CD8-positive, alpha-beta memory T cell (primary cell): ENCODE results near the gene TMEM35B. TPM values are rescaled to one million over a fixed set of nuclear protein-coding genes. Genes with fewer than 3 reads are reported as not detected.
"Not testable (repeated sequence)": the region's sequence is repeated elsewhere in the genome, so short reads cannot be mapped to it uniquely, and the experiment has no call there.

Experiments
- CTCF ChIA-PET: fragments of 350-600 bp; sonication (Branson Sonifier 250); formaldehyde crosslinking; loops from one replicate; lab custom pipeline; 2021; ENCODE audit warnings: antibody characterized with exemption; lab: Charles Lee
- POLR2A ChIA-PET: fragments of 350-600 bp; sonication (Branson Sonifier 250); formaldehyde crosslinking; loops from one replicate; lab custom pipeline; 2021; ENCODE audit warnings: antibody characterized with exemption; lab: Charles Lee
- DNase-seq, 5 donors: peaks; one replicate each; pipeline versions ENCODE4 v3.0.0 to v3.0.0-alpha.2; 2020 to 2022; ENCODE audit warnings: mixed read lengths in 1 of 5
- H3K27ac ChIP-seq: one replicate; pipeline ENCODE4 v1.7.0; 2013; ENCODE audit warnings: low read depth, mild to moderate bottlenecking, low read length, moderate library complexity
- H3K27me3 ChIP-seq: 2 replicates; pipeline ENCODE4 v1.7.0; 2013; ENCODE audit warnings: low read length, mild to moderate bottlenecking; ENCODE audit not compliant: insufficient read depth, poor library complexity, severe bottlenecking
- H3K36me3 ChIP-seq: 2 replicates; pipeline ENCODE4 v1.7.0; 2013; ENCODE audit warnings: mild to moderate bottlenecking, low read length, moderate library complexity; ENCODE audit not compliant: insufficient read depth
- H3K4me1 ChIP-seq: 2 replicates; pipeline ENCODE4 v1.7.0; 2013; ENCODE audit warnings: mild to moderate bottlenecking, low read length, moderate library complexity; ENCODE audit not compliant: insufficient read depth
- H3K4me3 ChIP-seq: 2 replicates; pipeline ENCODE4 v1.7.0; 2013; ENCODE audit warnings: mild to moderate bottlenecking, low read length
- H3K9me3 ChIP-seq: 2 replicates; pipeline ENCODE4 v1.7.0; 2013; ENCODE audit warnings: mild to moderate bottlenecking, low read length
- H3K27ac Mint-ChIP-seq, 8 donors: one replicate each; pipeline ENCODE4 v1.8.0; 2020 to 2021; ENCODE audit warnings: mixed read lengths in 8 of 8, mild to moderate bottlenecking in 6 of 8, inconsistent platforms in 3 of 8, moderate library complexity in 3 of 8
- H3K27me3 Mint-ChIP-seq, 2 donors: one replicate each; pipeline ENCODE4 v1.8.0; 2020 to 2021; ENCODE audit warnings: mixed read lengths in 2 of 2, mild to moderate bottlenecking in 1 of 2, moderate library complexity in 1 of 2
- H3K36me3 Mint-ChIP-seq, 3 donors: one replicate each; pipeline ENCODE4 v1.8.0; 2020 to 2021; ENCODE audit warnings: mixed read lengths in 3 of 3, inconsistent platforms in 1 of 3, mild to moderate bottlenecking in 1 of 3
- H3K4me1 Mint-ChIP-seq, 3 donors: one replicate each; pipeline ENCODE4 v1.8.0; 2020 to 2021; ENCODE audit warnings: mixed read lengths in 3 of 3, inconsistent platforms in 1 of 3, mild to moderate bottlenecking in 1 of 3
- H3K4me3 Mint-ChIP-seq, 7 donors: one replicate each; pipeline ENCODE4 v1.8.0; 2020 to 2021; ENCODE audit warnings: mixed read lengths in 7 of 7, mild to moderate bottlenecking in 6 of 7, moderate library complexity in 4 of 7, inconsistent platforms in 2 of 7
- H3K9me3 Mint-ChIP-seq, 5 donors: one replicate each; pipeline ENCODE4 v1.8.0; 2020 to 2022; ENCODE audit warnings: mixed read lengths in 5 of 5, mild to moderate bottlenecking in 3 of 5, moderate library complexity in 2 of 5, inconsistent platforms in 1 of 5
- polyA plus RNA-seq: library from polyadenylated mRNA; unstranded; fragments of 300-500 nt; fragmentation: Illumina TruSeq; gene quantifications from one replicate; pipeline ENCODE4 v1.2.3, GENCODE V29; 2021
- total RNA-seq, 2 experiments: library from RNA; stranded (reverse); gene quantifications; one replicate each; pipeline ENCODE4 v1.2.3, GENCODE V29; 2021

Gene TMEM35B
- total and polyA plus RNA-seq, 3 experiments from 2014 or later = 31.3 to 237 (median 32.0) TPM

DNA sequence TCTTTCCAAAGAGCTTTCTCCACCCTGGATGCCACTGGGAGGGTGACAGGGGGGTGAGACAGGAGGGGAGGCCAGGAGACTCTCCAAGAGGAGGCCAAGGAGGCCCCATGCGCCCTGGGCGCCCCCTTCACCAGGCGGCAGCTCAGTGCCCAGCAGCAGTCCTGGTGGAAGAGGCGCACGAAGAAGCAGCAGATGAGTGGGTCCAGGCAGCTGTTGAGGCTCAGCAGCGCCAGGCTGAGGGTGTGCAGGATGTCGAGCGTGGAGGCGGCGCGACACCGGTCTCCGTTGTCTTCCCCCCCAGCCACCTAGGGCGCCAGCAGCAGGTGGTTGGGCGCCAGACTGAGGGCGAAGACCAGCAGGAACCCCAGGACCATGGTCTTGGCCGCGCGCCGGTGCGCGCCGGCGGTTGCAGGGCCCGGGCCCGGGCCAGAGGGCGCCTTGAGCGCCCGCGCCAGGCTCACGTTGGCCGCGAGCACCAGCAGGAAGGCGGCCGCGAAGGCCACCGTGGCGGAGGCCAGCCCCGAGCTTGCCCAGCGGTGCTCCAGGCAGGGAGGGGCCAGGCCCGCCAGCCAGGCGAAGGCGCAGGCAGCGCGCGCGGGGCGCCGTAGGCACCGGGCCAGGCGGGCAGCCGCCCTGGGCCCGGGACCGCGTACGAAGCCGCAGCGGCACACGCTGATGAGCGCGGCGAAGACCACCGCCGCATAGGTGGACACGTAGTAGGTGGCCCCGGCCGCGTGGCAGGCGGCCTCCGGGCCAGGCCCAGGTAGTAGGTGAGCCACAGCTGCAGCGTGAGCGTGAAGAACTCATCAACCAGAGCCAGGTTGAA, 8.6 kb downstream of the TMEM35B start:
- CTCF ChIA-PET = no interaction called here
- Histone ChIP-seq H3K27me3 (no peaks in the 10 kb centered on the region), H3K36me3 (no peaks in the 10 kb centered on the region), H3K9me3 (no peaks in the 10 kb centered on the region), H3K27ac (no peak overlapping the region), H3K4me1 (no peaks in the 10 kb centered on the region), H3K4me3 (no peak overlapping the region)
- Mint-ChIP-seq H3K27ac (peak overlapping the region in 1 of 8 donors; percentile 32), H3K27me3 (no peaks in the 10 kb centered on the region), H3K9me3 (no peaks in the 10 kb centered on the region), H3K36me3 (peaks cover 5 to 37% (median 16%) of the 10 kb centered on the region in 3 donors), H3K4me1 (peaks cover 9 to 42% (median 39%) of the 10 kb centered on the region in 3 donors), H3K4me3 (no peak overlapping the region)
- POLR2A ChIA-PET = no interaction called here
- no peak for DNase-seq

DNA sequence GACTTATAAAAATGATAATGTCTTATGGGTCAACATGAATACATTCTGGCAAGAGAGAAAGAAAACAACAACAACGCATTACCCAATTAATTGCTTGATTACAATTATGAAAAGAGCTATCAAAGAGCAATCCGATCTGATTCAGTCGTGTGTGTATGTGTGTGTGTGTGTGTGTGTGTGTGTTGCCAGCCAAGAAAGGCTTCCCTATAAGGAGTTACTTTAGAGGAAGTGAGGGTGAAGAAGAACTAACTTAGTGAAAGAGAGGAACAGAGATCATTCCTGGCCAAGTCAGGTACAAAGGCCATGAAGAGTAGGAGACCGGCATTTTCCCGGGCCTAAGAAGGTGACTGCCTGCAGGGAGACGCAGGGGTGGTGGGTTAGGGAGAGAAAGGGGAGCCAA, 9.4 kb downstream of the TMEM35B start:
- Mint-ChIP-seq H3K9me3 (peaks cover 0 to 2% (median 0%) of the 10 kb centered on the region in 5 donors), H3K36me3 (peaks cover 5 to 30% (median 16%) of the 10 kb centered on the region in 3 donors), H3K27ac (peak overlapping the region in 4 of 8 donors; percentile 0 to 72 (median 28)), H3K4me1 (peaks cover 10 to 39% (median 36%) of the 10 kb centered on the region in 3 donors), H3K4me3 (no peak overlapping the region), H3K27me3 (no peaks in the 10 kb centered on the region)
- ChIA-PET CTCF (no interaction called here), POLR2A (interaction anchor here (0.9 kb wide), 1 partner anchor 10 kb away, joined by 3 read pairs; the partner anchor contains the start of gene TMEM35B)
- no peaks in the 10 kb centered on the region for H3K27me3 ChIP-seq
- H3K36me3 ChIP-seq = no peaks in the 10 kb centered on the region
- no peak overlapping the region for H3K4me3 ChIP-seq
- H3K27ac ChIP-seq = no peak overlapping the region
- H3K9me3 ChIP-seq = no peaks in the 10 kb centered on the region
- DNase-seq = no peak
- no peaks in the 10 kb centered on the region for H3K4me1 ChIP-seq

DNA sequence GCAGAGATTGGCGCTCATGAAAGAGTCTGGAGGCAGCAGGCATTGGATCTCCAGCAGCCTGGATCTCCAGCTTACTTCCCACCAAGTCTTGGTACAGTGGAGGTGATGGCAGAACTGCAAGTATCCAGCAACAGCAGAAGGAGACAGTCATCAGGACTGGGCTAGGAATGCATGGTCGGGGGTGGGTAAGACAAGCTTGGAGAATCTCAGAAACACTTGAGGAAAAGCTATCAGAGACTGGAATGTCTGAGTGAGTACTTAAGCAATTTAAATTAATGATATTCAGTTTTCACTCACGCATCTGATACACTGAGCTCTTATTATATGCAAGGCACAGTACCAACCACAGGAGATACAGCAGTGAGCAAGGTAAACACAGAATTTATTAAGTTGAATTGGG, 9.8 kb downstream of the TMEM35B start:
- peaks cover 5 to 28% (median 16%) of the 10 kb centered on the region in 3 donors for H3K36me3 Mint-ChIP-seq
- Histone ChIP-seq H3K36me3 (no peaks in the 10 kb centered on the region), H3K4me3 (no peak overlapping the region), H3K9me3 (no peaks in the 10 kb centered on the region), H3K4me1 (no peaks in the 10 kb centered on the region), H3K27me3 (no peaks in the 10 kb centered on the region), H3K27ac (no peak overlapping the region)
- peaks cover 0 to 2% (median 0%) of the 10 kb centered on the region in 5 donors for H3K9me3 Mint-ChIP-seq
- H3K27me3 Mint-ChIP-seq = no peaks in the 10 kb centered on the region
- peaks cover 10 to 35% (median 32%) of the 10 kb centered on the region in 3 donors for H3K4me1 Mint-ChIP-seq
- POLR2A ChIA-PET = interaction anchor here (0.5 to 0.9 kb wide), 2 partner anchors 10 to 659 kb away, joined by 3 to 4 read pairs; partner anchors contain the start of gene TMEM35B
- CTCF ChIA-PET = interaction anchor here (0.5 kb wide), 1 partner anchor 278 kb away, joined by 3 read pairs; no protein-coding TSS in a partner anchor
- H3K4me3 Mint-ChIP-seq = no peak overlapping the region
- no peak for DNase-seq
- H3K27ac Mint-ChIP-seq = peak overlapping the region in 5 of 8 donors; percentile 11 to 80 (median 72)

DNA sequence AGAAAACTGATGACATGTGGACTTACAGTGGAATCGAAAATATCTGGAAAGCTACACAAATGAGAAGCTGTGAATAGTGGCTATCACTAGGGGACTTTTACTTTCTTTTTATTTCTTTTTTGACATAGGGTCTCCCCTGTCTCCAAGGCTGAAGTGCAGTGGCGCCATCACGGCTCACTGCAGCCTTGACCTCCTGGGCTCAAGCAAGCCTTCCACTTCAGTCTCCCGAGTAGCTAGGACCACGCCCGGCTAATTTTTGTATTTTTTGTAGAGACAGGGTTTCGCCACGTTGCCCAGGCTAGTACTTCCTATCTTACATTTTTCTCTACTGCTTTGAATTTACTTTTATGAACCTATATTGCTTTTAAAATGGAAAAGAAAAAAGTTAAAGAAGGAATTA, 10.5 kb downstream of the TMEM35B start:
- no peak overlapping the region for H3K27ac ChIP-seq
- H3K36me3 ChIP-seq = no peaks in the 10 kb centered on the region
- Mint-ChIP-seq H3K27me3 (no peaks in the 10 kb centered on the region), H3K36me3 (peaks cover 5 to 24% (median 16%) of the 10 kb centered on the region in 3 donors), H3K9me3 (peaks cover 0 to 2% (median 0%) of the 10 kb centered on the region in 5 donors), H3K4me1 (peaks cover 14 to 33% (median 33%) of the 10 kb centered on the region in 3 donors), H3K27ac (peak overlapping the region in 1 of 8 donors; percentile 57), H3K4me3 (no peak overlapping the region)
- no peak for DNase-seq
- H3K4me3 ChIP-seq = no peak overlapping the region
- H3K4me1 ChIP-seq = no peaks in the 10 kb centered on the region
- H3K9me3 ChIP-seq = no peaks in the 10 kb centered on the region
- CTCF ChIA-PET = no interaction called here
- H3K27me3 ChIP-seq = no peaks in the 10 kb centered on the region
- POLR2A ChIA-PET = no interaction called here

DNA sequence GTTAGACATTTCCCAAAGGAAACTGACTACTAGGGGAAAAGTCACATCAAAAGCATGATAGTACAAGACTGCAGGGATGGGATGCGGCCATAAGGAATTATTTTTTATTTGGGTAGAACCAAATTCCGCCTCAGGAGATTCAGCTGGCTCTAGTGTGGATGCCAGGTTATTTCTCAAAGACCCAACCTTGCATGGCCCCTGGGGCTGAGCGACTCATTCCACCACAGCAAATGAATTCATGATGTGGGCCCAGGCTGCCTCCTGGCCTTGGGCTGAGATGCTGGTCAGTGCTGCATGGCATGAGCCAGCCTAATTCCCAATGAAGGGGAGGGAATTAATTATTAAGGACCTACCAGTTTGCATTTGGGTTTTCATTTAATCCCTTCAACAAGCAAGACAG, 11.8 kb downstream of the TMEM35B start:
- ChIA-PET POLR2A (no interaction called here), CTCF (interaction anchor here (0.8 kb wide), 1 partner anchor 11 kb away, joined by 3 read pairs; the partner anchor contains the start of gene TMEM35B)
- H3K4me3 Mint-ChIP-seq = no peak overlapping the region
- peak overlapping the region in 2 of 8 donors; percentile 23 to 43 for H3K27ac Mint-ChIP-seq
- H3K4me3 ChIP-seq = no peak overlapping the region
- no peak overlapping the region for H3K27ac ChIP-seq
- DNase-seq = no peak
- peaks cover 0 to 2% (median 0%) of the 10 kb centered on the region in 5 donors for H3K9me3 Mint-ChIP-seq
- peaks cover 5 to 18% (median 16%) of the 10 kb centered on the region in 3 donors for H3K36me3 Mint-ChIP-seq
- peaks cover 8% of the 10 kb centered on the region for H3K4me1 ChIP-seq
- H3K36me3 ChIP-seq = no peaks in the 10 kb centered on the region
- no peaks in the 10 kb centered on the region for H3K9me3 ChIP-seq
- peaks cover 12 to 40% (median 35%) of the 10 kb centered on the region in 3 donors for H3K4me1 Mint-ChIP-seq
- H3K27me3 Mint-ChIP-seq = no peaks in the 10 kb centered on the region
- H3K27me3 ChIP-seq = no peaks in the 10 kb centered on the region

DNA sequence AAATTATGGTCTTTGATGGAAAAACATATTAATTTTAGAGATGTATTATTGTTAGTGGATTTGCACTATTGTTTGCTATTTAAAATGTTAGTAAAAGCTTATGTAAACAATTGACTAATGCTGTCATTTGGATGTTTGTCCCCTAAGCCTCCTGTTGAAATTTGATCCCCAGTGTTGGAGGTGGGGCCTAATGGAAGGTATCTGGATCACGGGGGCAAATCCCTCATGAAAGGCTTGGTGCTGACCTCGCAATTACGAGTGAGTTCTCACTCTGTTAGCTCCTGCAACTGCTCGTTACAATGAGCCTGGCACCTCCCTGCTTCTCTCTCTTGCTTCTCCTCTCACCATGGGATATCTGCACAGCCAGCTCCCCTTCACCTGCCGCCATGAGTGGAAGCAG, 14.3 kb downstream of the TMEM35B start:
- no peak overlapping the region for H3K27ac Mint-ChIP-seq
- peaks cover 0 to 2% (median 1%) of the 10 kb centered on the region in 5 donors for H3K9me3 Mint-ChIP-seq
- Histone ChIP-seq H3K4me3 (no peak overlapping the region), H3K36me3 (no peaks in the 10 kb centered on the region), H3K27me3 (no peaks in the 10 kb centered on the region), H3K27ac (no peak overlapping the region), H3K4me1 (peaks cover 8% of the 10 kb centered on the region), H3K9me3 (no peaks in the 10 kb centered on the region)
- ChIA-PET CTCF (no interaction called here), POLR2A (interaction anchor here (0.6 kb wide), 1 partner anchor 342 kb away, joined by 3 read pairs; no protein-coding TSS in a partner anchor)
- DNase-seq = no peak
- H3K27me3 Mint-ChIP-seq = no peaks in the 10 kb centered on the region
- peaks cover 15 to 38% (median 37%) of the 10 kb centered on the region in 3 donors for H3K4me1 Mint-ChIP-seq
- peak overlapping the region in 2 of 7 donors; percentile 32 to 48 for H3K4me3 Mint-ChIP-seq
- H3K36me3 Mint-ChIP-seq = peaks cover 2 to 7% (median 3%) of the 10 kb centered on the region in 3 donors

DNA sequence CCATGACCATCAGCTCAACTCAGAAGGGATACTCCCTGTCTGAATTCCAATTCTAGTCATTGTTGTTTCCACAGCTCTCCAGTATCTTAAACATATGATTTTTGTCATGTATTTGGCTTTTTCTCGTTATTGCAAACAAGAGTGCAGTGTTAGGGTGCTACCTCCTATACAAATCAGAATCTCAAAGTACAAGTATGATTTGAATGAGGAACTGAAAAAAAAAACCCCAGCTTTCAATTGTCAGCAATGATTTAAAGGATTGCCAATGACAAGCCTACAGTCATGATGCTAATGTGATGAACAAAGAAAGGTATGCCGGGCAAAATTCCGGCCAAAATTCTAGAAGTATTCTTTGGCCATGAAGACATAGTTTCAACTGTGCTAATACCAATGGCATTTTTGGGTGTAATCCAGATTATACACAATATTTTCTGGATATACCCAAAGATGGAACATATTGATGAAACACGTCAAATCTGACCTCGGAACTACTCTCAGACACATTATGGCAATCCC, 14.9 kb downstream of the TMEM35B start:
- no peaks in the 10 kb centered on the region for H3K36me3 ChIP-seq
- Mint-ChIP-seq H3K27ac (no peak overlapping the region), H3K4me3 (no peak overlapping the region), H3K36me3 (peaks cover 0 to 2% (median 0%) of the 10 kb centered on the region in 3 donors), H3K9me3 (peaks cover 0 to 2% (median 1%) of the 10 kb centered on the region in 5 donors), H3K27me3 (no peaks in the 10 kb centered on the region), H3K4me1 (peaks cover 14 to 37% (median 32%) of the 10 kb centered on the region in 3 donors)
- no peak overlapping the region for H3K4me3 ChIP-seq
- no peaks in the 10 kb centered on the region for H3K27me3 ChIP-seq
- H3K9me3 ChIP-seq = no peaks in the 10 kb centered on the region
- peaks cover 8% of the 10 kb centered on the region for H3K4me1 ChIP-seq
- CTCF ChIA-PET = no interaction called here
- POLR2A ChIA-PET = no interaction called here
- no peak overlapping the region for H3K27ac ChIP-seq
- no peak for DNase-seq

DNA sequence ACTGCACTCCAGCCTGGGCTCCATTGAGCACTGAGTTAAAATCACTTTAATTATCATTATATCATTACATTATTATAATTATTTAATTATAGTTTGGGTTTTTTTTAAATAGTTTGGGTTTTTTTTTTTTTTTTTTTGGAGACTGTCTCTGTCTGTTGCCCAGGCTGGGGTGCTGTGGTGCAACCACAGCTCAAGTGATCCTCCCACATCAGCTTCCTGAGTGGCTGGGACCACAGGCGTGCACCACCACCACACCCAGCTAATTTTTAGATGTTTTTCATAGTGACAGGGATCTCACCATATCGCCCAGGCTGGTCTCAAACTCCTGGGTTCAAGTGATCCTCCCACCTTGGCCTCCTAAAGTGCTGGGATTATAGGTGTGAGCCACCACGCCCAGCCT, 16.9 kb downstream of the TMEM35B start:
- H3K9me3 Mint-ChIP-seq, H3K4me1 ChIP-seq, H3K27ac ChIP-seq, H3K36me3 Mint-ChIP-seq, H3K9me3 ChIP-seq, H3K36me3 ChIP-seq, H3K4me3 ChIP-seq, H3K27me3 ChIP-seq, POLR2A ChIA-PET, CTCF ChIA-PET, H3K27me3 Mint-ChIP-seq: not testable (repeated sequence)
- DNase-seq = peak in 3 of 5 donors; percentile 19 to 53 (median 45)
- peaks cover 14 to 34% (median 26%) of the 10 kb centered on the region in 3 donors for H3K4me1 Mint-ChIP-seq
- peak overlapping the region in 2 of 7 donors; percentile 32 to 50 for H3K4me3 Mint-ChIP-seq
- H3K27ac Mint-ChIP-seq = peak overlapping the region in 1 of 8 donors; percentile 29
